SW480 (cell line): ENCODE measurements around the gene HSD17B7.
"Not testable (repeated sequence)": the region's sequence is repeated elsewhere in the genome, so short reads cannot be mapped to it uniquely, and the experiment has no call there.

Experiments
- DNase-seq: peaks from one replicate; pipeline ENCODE4 v3.0.0-alpha.2; 2016; ENCODE audit warnings: low spot score

The HSD17B7 gene

GRCh38 chr1:162790303-162790984, at the start of gene HSD17B7:
Gene HSD17B7 (plus strand): TSS chr1:162790702. CDS start chr1:162790801, 99 bp downstream.
- peak; percentile 69 for DNase-seq

GRCh38 chr1:162740755-162741154, 49.7 kb upstream of the HSD17B7 start:
- no peak for DNase-seq

GRCh38 chr1:162741574-162741973, 48.9 kb upstream of the HSD17B7 start:
- no peak for DNase-seq

- not testable (repeated sequence) for DNase-seq
Observed at GRCh38 chr1:162746264-162746942, 44.1 kb upstream of the HSD17B7 start.

- no peak for DNase-seq
Observed at GRCh38 chr1:162753001-162753658, 37.4 kb upstream of the HSD17B7 start.

- no peak for DNase-seq
Observed at GRCh38 chr1:162753998-162754585, 36.4 kb upstream of the HSD17B7 start.

GRCh38 chr1:162755306-162755705, 35.2 kb upstream of the HSD17B7 start:
- DNase-seq: no peak

- no peak for DNase-seq
Observed at GRCh38 chr1:162756523-162756922, 34.0 kb upstream of the HSD17B7 start.

- DNase-seq: no peak
Observed at GRCh38 chr1:162757476-162757875, 33.0 kb upstream of the HSD17B7 start.

- peak; percentile 17 for DNase-seq
Observed at GRCh38 chr1:162765788-162766187, 24.7 kb upstream of the HSD17B7 start.

- DNase-seq: no peak
Observed at GRCh38 chr1:162772571-162773154, 17.8 kb upstream of the HSD17B7 start.

- no peak for DNase-seq
Observed at GRCh38 chr1:162774007-162774406, 16.5 kb upstream of the HSD17B7 start.

- DNase-seq: no peak
Observed at GRCh38 chr1:162779043-162779442, 11.5 kb upstream of the HSD17B7 start.

GRCh38 chr1:162782671-162783070, 7.8 kb upstream of the HSD17B7 start:
- DNase-seq: no peak

GRCh38 chr1:162784926-162785325, 5.6 kb upstream of the HSD17B7 start:
- DNase-seq: not testable (repeated sequence)

GRCh38 chr1:162788783-162789182, 1.7 kb upstream of the HSD17B7 start:
- not testable (repeated sequence) for DNase-seq

- DNase-seq: peak; percentile 41
Observed at GRCh38 chr1:162790985-162791357, 469 bp downstream of the HSD17B7 start.

- not testable (repeated sequence) for DNase-seq
Observed at GRCh38 chr1:162794284-162794683, 3.8 kb downstream of the HSD17B7 start.

- DNase-seq: not testable (repeated sequence)
Observed at GRCh38 chr1:162796617-162797279, 6.2 kb downstream of the HSD17B7 start.

- peak; percentile 46 for DNase-seq
Observed at GRCh38 chr1:162799995-162800830, 9.7 kb downstream of the HSD17B7 start.

- DNase-seq: not testable (repeated sequence)
Observed at GRCh38 chr1:162807503-162807902, 17.0 kb downstream of the HSD17B7 start.
